Stimulated activated CD4-positive, alpha-beta T cell treated with anti-CD3 and anti-CD28 coated beads, Interleukin-2, amount 100 ng/mL, for 48 hours (primary cell): ENCODE data around the gene TP63.

Experiments used
- DNase-seq, 2 donors: peaks; one replicate each; pipeline ENCODE4 v3.0.0-alpha.2; 2020

Gene TP63

DNA sequence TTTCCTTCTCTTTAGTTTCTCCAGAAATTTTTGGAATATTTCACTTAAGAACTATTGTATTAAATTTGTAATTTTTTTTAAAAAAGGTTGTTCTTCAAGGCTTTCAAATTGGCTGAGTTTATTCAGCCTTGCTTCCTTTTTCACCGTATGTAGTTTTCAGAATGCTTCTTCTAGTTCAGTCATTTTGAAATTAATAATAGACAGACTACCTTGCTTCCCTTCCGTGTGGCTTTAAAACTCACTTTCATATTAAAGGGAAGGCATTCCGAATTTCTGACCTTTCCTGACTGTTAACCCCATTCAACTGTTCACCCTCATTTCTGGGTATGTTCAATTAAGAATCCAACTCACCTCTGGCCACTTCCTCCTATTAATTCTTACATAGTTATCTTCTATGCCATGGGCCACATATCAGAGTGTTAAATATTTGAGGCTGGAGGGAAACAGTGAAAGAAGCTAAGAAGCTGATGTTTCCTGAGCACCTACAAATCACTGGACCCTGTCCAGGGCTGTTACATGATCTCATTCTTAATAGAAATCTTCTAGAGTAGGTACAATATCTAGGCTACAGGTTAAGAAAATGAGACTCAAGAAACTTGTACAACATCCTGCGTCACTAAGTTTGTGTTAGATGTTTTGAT lies 252.0 kb downstream of the TP63 start:
- no peak for DNase-seq

DNA sequence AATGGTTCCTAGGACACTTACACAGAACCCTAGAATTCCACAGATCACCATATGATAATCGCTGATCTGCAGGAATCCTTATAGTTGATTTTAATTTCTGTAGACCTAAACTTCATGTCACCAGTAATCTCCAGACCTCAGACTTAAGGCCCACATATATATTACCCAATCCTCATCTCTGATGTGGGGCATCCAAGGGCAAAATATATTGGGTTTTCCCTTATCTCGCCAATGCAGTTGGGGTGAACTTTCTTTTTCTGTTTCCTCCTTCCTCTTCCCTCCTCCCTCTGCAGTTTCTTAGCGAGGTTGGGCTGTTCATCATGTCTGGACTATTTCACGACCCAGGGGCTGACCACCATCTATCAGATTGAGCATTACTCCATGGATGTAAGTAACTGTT lies 259.3 kb downstream of the TP63 start:
- no peak for DNase-seq

DNA sequence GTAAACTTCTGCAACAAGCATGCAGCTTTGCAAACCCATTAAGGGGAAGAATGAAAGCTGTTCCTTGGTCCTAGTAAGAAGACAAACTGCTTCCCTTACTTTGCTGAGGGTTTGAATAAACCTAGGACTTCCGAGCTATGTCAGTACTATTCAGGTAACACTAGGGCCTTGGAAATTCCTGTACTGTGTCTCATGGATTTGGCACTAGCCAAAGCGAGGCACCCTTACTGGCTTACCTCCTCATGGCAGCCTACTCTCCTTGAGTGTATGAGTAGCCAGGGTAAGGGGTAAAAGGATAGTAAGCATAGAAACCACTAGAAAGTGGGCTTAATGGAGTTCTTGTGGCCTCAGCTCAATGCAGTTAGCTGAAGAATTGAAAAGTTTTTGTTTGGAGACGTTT lies 265.3 kb downstream of the TP63 start:
- DNase-seq: no peak

DNA sequence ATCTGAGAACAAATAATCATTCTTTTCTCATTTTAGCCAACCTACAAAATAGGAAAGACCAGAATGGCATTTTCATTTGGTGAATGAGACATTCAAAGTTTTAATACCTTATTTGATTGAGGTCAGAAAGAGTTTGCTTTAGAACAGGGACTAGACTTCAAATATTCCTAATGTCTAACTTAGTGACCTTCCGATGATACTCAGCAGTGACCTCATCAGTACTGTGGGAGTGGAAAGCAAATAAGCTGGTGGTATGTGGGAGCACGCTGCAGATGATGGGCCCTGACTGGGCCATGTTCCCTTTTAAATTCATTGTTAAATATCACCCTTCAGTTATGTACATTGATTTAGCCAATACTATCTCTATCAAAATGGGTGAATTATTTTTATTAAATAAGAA lies 266.2 kb downstream of the TP63 start:
- no peak for DNase-seq

DNA sequence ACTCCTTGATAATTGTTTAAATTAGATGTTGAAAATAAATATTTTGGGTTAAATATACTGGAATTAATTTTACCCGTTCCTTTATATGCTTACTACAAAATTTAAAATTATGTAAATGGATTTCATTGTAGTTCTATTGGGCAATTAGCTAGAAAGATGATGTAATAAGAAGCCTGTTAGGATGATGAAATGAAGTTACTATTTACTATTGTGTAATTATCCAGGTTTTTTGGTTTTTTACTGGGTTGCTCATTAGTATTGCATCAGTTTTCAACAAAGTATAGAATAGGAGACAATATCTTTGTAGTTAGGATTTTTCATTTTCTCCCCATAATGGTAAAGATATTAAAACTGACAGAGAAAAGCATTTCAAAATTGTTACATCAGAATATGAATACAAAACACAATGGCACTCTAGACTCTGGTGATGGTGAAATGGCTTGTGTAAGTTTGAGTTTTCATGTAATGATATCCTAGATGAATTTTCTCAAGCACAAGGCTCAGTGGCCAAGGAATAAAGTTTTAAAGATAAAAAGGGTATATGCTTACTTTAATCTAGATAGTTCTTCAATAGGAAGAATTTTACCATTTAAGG lies 267.5 kb downstream of the TP63 start:
- no peak for DNase-seq

DNA sequence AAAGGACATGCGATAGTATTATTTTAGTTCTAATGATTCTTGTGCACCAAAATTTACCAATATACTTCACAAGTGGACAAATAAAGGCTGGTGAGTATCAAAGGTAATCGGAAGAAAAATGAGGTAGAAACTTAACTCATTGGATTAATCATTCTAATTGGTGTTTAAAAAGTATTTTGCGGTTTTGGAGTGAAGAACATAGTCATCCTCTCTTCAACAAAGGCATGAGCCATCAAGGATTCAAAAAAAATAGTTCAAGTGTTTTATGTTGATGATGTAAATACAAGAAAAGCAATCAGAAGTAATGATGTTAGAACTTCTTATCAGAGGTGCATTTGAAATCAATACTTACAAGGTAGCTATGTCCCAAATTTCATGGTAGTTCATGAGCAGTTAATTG lies 268.0 kb downstream of the TP63 start:
- DNase-seq: no peak

DNA sequence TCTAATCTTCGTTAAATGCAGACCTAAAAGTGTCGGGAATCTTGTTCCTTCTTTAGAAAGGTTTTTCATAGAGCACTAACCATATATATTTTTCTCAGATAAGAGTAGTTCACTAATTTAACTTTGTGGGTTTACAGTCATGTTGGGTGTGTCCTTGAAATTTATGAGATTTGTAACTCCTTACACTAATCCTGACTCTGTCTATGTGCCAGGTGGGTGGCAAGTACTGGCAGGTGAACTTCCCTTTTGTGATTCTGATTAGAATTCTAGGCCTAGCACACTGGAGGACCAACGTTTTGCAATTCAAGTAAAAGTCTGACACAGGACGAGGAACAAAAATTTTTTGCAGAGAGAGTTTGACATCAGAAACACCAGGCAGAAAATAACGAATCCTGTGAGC lies 269.4 kb downstream of the TP63 start:
- DNase-seq: no peak

DNA sequence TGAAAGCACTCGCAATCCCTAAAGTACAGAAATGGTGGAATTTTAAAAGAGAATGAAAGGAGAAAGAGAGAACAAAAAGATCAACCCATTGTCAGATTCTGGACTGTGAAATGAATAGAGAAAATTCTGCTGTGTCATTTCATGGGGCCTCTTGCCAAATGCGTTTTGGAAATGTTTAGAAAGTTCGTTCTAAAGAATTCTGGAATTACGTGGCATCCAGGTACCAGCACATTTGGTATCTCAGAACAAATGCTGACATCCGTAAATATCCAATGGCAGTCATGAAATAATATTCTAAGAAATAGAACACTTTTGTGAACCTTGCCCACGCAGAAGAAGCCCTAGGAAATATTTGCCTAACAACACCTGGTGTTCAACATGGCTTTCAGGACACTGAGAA lies 270.3 kb downstream of the TP63 start:
- no peak for DNase-seq

DNA sequence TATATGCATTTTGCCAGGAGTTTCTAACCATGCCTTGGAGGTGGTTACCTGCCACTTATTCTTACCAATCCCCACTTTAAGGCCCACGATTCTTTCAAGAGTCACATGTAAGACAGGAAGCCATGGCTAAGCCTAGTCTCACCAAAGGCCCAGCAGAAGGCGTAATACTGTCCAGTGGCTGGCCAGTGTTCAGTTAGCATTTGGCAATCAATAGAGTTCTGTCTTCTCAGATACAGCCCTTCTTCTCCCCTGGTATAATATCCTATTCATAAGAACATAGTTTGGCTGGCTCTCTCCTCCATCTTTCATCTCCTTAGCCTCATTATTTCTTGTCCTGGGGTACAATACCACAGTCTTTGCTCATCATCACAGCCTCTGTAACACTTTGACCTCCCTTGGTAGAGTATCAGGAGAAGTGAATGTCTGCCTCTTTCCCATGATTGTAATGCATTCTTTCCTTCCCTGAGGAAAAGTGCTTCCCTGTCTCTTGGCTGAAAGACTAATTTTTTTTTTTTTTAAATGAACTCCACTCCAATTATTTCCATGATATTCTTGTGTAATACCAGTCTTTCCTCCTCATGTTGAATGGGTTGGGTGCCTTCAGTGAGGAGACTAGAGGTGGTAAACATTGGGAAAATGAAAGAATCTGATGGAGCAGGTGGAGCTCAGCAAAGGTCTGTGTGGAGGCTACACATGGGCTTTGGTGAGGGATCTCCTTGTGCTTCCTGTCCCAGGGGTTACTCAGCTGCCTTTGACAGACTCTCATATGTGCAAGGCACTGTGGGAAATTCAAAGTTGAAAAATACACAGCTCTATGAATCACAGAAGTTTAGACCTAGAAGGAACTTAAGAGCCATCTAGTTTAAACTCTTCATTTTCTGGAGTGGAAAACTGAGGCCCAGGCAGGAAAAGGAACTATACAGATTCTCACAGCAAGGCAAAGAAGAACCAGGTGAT lies 271.3 kb downstream of the TP63 start:
- DNase-seq: no peak

DNA sequence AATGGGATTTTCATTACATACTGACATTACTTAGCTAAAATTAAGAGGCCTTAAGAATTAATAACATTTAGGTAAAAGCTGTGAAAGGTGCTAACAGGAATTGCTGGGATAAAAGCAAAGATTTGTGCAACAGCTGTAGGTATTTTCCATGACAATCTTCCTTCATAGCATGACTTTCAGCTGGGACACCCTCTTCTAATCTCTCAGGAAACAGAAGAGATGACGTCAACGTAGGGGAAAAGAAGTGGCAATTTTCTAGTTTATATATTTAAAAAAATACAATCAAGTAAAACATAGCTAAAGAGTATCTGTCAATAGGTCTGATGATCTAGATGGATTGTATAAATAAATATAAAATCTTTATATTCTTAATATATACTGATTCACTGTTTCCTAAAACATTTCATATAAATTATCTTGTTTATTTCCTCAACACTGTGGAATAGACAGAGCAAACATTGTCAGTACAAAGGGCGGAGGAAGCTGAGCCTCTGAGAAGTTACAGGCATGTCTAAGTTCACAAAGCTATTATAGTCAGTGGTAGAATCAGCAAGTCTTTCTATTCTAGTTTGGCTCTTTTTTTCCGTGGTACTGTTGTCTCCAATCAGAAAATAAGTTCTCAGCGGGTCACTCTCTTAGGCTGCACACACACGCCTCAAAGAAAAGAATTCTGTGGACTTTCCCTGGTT lies 272.5 kb downstream of the TP63 start:
- DNase-seq: no peak

DNA sequence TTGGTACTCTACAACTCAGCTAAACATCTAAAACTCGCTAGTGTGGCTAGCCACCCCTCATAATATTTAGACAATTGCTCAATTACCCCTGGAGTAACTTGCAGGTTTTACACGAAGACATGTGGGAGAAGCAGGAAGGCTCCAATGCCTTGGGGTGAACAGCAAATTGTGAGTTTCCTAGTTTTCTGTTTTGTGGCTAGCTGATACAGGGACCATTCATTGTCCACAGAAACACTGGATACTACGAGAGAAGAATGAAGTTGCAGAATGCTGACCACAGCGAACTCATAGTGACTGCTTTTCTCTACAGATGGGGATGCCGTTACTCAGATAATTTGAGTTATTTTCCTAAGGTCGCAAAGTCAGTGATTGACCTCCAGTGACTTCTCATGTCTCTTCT lies 276.6 kb downstream of the TP63 start:
- no peak for DNase-seq

DNA sequence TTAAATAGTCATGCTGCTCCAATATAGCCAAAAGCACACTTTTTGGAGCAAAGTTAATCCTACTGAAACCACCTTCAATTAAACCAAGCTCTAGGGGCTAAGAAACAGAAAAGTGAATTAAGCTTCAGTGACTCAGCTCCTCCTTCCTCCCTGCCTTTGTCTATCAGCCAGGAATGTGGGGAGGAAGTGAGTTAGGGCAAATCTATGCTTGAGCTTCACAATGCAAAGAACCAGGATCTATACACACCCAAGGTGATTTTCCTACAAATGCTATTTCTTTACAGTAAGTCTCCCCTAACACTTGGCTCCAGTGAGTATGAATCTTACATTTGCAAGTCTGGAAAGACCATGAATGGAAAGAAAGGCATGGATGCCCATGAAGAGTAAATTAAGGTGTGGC lies 277.5 kb downstream of the TP63 start:
- no peak for DNase-seq

DNA sequence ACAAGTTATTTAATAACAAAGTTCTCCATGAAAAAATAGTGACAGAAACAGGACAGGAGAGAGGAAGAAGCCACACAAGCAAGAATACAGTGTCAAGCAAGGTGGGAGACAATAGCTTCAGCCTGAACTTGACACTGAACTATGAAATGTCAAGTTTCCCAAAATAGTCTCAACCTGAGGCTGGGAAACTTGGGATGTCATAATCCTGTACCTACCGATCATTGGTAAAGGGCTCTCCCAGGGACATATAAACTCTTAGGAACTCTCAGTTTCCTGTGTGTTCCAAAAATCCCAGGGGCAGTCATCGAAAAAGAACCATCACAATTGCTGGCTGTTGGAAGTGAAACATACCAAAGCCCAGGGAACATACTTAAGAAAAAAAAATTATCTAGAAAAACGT lies 277.9 kb downstream of the TP63 start:
- DNase-seq: no peak

DNA sequence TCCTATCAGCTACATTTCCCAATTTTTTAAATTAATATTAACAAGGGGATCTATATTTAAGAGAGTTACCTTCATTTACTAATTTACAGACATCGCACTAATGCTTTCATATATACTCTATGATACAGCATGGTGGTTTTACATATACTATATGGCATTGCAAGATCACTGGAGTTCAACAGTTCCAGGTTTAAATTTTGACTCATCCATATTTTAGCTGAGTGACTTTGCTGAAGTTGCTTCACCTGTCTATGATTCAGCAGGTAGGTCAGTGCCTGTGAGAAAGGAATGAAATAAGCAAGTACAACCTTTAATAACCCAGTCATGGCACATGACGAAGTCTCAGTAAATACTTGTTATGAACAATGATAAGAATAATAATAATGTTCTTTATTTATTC lies 278.4 kb downstream of the TP63 start:
- DNase-seq: no peak

DNA sequence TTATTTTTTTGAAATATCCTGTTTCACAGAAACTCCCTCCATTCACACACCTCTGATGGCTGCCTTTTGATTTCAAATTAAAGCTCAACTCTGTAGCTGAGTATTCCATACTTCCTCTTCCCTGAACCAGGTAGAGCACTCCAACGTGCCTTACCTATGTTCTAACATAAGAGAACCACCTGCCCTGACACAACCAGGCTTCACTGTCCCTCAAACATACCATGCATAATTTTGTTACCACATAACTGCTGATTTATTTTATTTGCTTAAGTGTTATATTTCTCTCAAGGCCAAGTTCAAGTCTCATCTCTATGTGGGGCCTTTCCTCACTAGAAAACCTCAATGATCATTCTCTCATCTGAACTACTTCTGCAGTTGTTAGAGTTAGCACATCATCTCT lies 279.8 kb downstream of the TP63 start:
- no peak for DNase-seq

DNA sequence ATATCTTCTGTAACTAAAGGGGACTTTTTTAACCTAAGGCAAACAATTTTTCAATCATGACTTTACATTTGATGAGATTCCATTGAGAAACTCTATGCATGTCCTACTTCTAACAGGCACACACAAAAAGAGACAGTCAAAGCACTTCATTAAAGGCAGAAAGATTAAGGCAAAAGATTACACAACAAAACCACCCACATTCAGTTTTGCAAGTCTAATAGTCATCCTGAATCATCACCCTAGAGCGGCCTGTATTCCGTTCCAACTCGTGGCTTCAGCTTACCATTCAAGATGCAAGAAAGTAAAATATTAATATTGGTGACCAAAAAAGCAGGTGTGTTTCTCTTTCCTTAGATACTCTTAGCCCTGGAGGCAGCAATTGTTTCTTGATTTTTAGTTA lies 283.6 kb downstream of the TP63 start:
- DNase-seq: no peak

DNA sequence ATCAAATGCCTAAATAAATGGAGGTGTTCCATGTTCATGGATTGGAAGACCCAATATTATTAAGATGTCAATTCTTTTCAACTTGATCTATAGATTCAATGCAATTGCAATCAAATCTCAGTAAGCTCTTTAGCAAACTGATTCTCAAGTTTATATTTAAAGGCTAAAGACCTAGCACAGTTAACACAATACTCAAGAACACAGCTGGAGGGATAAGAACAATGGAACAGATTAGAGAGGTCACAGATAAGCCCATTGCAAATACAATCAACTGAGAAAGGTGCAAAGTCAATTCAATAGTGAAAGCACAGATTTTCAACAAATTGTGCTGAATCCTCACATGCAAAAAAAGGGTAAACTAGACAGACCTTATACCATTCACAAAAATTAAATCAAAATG lies 290.6 kb downstream of the TP63 start:
- no peak for DNase-seq

DNA sequence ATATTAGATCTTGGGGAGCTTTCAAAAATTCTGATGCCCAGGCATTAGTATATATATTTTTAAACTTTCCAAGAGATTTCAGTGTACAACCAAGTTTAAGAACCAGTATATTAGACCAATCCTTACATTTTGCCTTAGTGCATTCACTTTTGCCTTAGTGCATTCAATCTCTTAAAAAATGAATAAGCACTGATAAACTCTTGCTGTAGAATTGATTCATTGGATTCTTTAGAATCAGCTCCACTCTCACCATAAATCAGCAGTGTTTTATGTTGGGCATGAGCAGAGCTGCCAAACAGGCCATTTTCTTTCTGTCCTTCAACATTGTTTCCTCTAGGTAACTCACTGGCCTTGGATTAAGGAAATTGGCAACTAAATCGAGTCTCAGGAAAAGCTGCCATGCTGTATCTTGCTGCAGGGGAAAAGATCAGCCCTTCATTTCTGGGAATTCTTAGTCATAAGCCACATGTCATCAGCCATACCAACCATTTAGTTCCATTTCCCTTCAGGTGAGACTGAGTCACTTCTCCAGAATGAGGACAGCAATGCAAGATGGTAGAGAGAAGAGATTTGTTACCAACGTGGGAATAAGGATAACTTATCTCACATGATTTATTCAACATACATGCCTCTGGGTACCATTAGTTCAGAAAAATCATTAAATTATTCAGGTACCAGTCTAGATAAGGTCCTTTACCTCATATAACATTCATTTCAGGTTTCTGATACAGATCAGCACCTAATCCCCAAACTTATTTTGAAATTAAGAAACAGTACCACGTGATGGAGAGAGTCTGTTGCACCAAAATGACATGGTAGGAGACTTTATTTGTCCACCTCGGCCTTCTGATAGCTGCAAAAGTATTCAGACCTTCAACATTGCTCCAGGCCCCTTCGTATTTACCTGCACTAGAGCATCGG lies 297.0 kb downstream of the TP63 start:
- peak in 1 of 2 donors; percentile 15 for DNase-seq

DNA sequence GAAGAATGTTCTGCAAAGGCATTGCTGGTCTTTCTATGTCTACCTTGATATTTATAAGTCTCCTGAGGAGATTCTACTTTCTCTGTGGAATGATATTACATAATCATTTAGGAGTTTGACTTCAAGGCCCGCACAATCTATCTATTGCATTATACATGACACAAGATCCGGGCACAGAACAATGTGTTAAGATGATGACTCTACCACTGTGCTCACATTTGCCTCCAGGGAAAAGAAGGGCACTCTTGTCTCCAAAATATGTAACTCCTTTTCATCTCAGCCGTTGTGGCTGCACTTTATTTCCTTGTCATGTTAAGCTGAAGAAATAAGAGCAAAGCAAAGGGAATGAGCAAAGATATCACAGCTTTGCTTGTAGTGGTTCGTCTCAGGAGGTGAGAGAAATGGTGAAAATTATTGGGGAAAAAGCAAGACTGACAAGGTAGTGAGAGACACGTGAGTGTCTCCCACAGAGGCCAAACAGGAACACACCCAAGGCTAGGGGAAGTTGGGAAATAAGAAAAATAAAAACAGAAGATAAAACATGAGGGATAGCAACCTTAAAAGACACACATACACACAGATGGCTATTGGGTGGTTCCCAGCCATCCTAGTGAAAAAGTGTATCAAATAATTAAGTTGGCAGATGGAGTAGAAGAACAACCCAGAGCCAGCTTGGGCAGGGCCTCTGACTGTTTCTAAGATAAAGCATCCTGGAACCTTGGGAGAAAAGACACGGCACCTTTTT lies 305.2 kb downstream of the TP63 start:
- no peak for DNase-seq

DNA sequence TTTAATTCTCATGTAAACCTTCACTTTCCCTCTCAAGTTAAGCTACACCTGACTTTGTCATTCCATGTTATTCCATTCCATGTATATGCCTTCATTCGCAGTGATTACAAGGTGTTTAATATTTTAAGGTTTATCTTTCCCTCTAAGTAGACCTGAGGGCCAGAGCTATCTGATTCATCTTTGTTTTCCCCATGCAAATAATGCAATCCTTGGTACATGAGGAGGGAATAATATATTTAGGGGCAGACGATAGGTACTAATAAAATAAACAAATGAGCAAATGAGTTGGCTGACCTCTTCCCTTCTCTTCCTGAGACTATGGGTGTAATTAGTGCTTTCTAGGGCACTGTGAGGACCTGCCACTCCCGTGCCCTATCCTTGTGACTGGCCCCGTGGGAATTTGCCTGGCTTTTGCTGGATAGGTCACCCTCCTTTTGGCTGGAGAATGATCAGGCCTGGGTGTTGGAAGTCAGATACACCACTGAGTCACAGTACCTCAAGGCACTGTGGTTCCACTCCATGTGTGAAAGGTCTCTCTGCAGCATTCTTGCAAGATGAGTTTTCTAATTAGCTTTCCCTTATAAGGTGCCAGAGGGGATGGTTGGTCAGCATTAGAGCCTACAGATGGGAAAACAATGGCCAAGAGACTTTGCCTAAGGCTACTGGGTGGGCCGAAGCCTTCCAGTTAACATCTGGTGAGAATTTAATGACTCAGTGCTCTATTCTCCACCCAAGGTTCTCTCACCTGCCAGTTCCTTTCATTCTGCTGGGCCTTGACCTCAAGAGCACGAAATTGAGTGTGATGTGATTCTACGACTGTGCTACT lies 306.3 kb downstream of the TP63 start:
- DNase-seq: no peak

DNA sequence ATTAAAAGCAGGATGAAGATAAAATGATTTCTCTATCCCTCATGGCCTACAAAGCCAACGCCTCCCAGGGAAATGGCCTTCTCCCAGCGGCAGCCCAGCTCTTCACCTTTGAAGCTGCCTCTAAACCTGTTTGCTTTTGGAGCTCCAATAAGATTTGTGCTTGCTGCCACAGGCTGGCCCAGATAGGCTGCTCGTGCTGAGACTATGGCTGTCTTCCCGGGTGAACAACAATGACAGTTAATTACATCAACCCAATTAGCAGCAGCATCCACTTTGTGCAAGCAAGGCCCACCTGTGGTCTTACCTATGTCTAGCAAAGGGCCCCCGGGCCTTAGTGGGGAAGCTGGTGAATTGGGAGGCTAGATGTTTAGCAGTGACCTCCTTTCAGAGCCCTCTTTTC lies 309.9 kb downstream of the TP63 start:
- no peak for DNase-seq
